ENCODE measurements around the gene SPATA31D4. TPM values are rescaled to one million over a fixed set of nuclear protein-coding genes. Genes with fewer than 3 reads are reported as not detected.

Gene SPATA31D4
- polyA plus RNA-seq, 1 donor (not counting 4 experiments of a cell fraction or from before 2014, with no cell fraction given) = not detected

- H3K9ac ChIP-seq (ENCODE audit: control insufficient read depth, extremely low read depth, insufficient read depth, low read length) = no peak overlapping the region
- FAIRE-seq (no peak), DNase-seq (ENCODE audit: low read depth, low spot score) (no peak)
- H3K27me3 ChIP-seq (ENCODE audit: control insufficient read depth, extremely low read depth, insufficient read depth, low read length) = no peaks in the 10 kb centered on the region
- TF ChIP-seq CTCF (optimal IDR thresholded peaks at IDR 0.05 in 1 of 3, IDR thresholded peaks at IDR 0.05 in 1 of 3, conservative IDR thresholded peaks at IDR 0.05 in 1 of 3; ENCODE audit: extremely low read depth in 1 of 3, insufficient read depth in 2 of 3, low read length in 3 of 3) (no peak), EZH2 (IDR thresholded peaks at IDR 0.05; ENCODE audit: low read length) (no peak)
- no peak overlapping the region for H2AFZ ChIP-seq (ENCODE audit: control insufficient read depth, low read length)
- H3K9me1 ChIP-seq (ENCODE audit: control insufficient read depth, extremely low read depth, insufficient read depth, low read length) = no peaks in the 10 kb centered on the region
- H3K27ac ChIP-seq (ENCODE audit: control insufficient read depth, insufficient read depth, low read length) = no peak overlapping the region
- H3K4me2 ChIP-seq (ENCODE audit: control insufficient read depth, extremely low read depth, insufficient read depth, low read depth, low read length) = no peak overlapping the region
- H3K79me2 ChIP-seq (ENCODE audit: control insufficient read depth, insufficient read depth, low read length) = no peaks in the 10 kb centered on the region
- no peaks in the 10 kb centered on the region for H4K20me1 ChIP-seq (ENCODE audit: control insufficient read depth, extremely low read depth, insufficient read depth, low read length)
- no peak overlapping the region for H3K4me3 ChIP-seq (ENCODE audit: control insufficient read depth in 2 of 3, extremely low read depth in 1 of 3, insufficient read depth in 2 of 3, low read depth in 1 of 3, low read length in 3 of 3)
- H3K4me1 ChIP-seq (ENCODE audit: control insufficient read depth, extremely low read depth, insufficient read depth, low read length) = no peaks in the 10 kb centered on the region
- H3K36me3 ChIP-seq (ENCODE audit: control insufficient read depth in 2 of 2, extremely low read depth in 1 of 2, insufficient read depth in 2 of 2, low read length in 2 of 2) = no peaks in the 10 kb centered on the region
- dilution Hi-C loops (cut with MboI; ENCODE audit: extremely low pct_ligation_motif_present, low sequenced_read_pairs) = no loop called here
- no peaks in the 10 kb centered on the region for H3K9me3 ChIP-seq (ENCODE audit: control insufficient read depth, low read depth, low read length)
Measured at GRCh38 chr9:81879501-81879916, 48.7 kb upstream of the SPATA31D4 start.

- dilution Hi-C loops (cut with MboI; ENCODE audit: extremely low pct_ligation_motif_present, low sequenced_read_pairs) = no loop called here
- no peak overlapping the region for H2AFZ ChIP-seq (ENCODE audit: control insufficient read depth, low read length)
- no peaks in the 10 kb centered on the region for H3K4me1 ChIP-seq (ENCODE audit: control insufficient read depth, extremely low read depth, insufficient read depth, low read length)
- no peaks in the 10 kb centered on the region for H4K20me1 ChIP-seq (ENCODE audit: control insufficient read depth, extremely low read depth, insufficient read depth, low read length)
- H3K27me3 ChIP-seq (ENCODE audit: control insufficient read depth, extremely low read depth, insufficient read depth, low read length) = no peaks in the 10 kb centered on the region
- H3K9ac ChIP-seq (ENCODE audit: control insufficient read depth, extremely low read depth, insufficient read depth, low read length) = no peak overlapping the region
- H3K79me2 ChIP-seq (ENCODE audit: control insufficient read depth, insufficient read depth, low read length) = no peaks in the 10 kb centered on the region
- FAIRE-seq (no peak), DNase-seq (ENCODE audit: low read depth, low spot score) (no peak)
- H3K36me3 ChIP-seq (ENCODE audit: control insufficient read depth in 2 of 2, extremely low read depth in 1 of 2, insufficient read depth in 2 of 2, low read length in 2 of 2) = no peaks in the 10 kb centered on the region
- H3K9me1 ChIP-seq (ENCODE audit: control insufficient read depth, extremely low read depth, insufficient read depth, low read length) = no peaks in the 10 kb centered on the region
- TF ChIP-seq CTCF (optimal IDR thresholded peaks at IDR 0.05 in 1 of 3, IDR thresholded peaks at IDR 0.05 in 1 of 3, conservative IDR thresholded peaks at IDR 0.05 in 1 of 3; ENCODE audit: extremely low read depth in 1 of 3, insufficient read depth in 2 of 3, low read length in 3 of 3) = no peak
- TF ChIP-seq EZH2 (IDR thresholded peaks at IDR 0.05; ENCODE audit: low read length) = no peak
- H3K4me3 ChIP-seq (ENCODE audit: control insufficient read depth in 2 of 3, extremely low read depth in 1 of 3, insufficient read depth in 2 of 3, low read depth in 1 of 3, low read length in 3 of 3) = no peak overlapping the region
- H3K27ac ChIP-seq (ENCODE audit: control insufficient read depth, insufficient read depth, low read length) = no peak overlapping the region
- no peak overlapping the region for H3K4me2 ChIP-seq (ENCODE audit: control insufficient read depth, extremely low read depth, insufficient read depth, low read depth, low read length)
- H3K9me3 ChIP-seq (ENCODE audit: control insufficient read depth, low read depth, low read length) = no peaks in the 10 kb centered on the region
Measured at GRCh38 chr9:81885602-81886001, 42.6 kb upstream of the SPATA31D4 start.

Measured in keratinocyte (primary cell).